NOMO-1 (cell line): ENCODE data around the gene PNMA8C.
"Not testable (repeated sequence)": the region's sequence is repeated elsewhere in the genome, so short reads cannot be mapped to it uniquely, and the experiment has no call there.

Experiments
- DNase-seq, 2 experiments: peaks; one replicate each; lab custom pipeline; 2025; ENCODE audit not compliant: unreplicated experiment in 2 of 2; lab: John Stamatoyannopoulos, UW

The PNMA8C gene

DNA sequence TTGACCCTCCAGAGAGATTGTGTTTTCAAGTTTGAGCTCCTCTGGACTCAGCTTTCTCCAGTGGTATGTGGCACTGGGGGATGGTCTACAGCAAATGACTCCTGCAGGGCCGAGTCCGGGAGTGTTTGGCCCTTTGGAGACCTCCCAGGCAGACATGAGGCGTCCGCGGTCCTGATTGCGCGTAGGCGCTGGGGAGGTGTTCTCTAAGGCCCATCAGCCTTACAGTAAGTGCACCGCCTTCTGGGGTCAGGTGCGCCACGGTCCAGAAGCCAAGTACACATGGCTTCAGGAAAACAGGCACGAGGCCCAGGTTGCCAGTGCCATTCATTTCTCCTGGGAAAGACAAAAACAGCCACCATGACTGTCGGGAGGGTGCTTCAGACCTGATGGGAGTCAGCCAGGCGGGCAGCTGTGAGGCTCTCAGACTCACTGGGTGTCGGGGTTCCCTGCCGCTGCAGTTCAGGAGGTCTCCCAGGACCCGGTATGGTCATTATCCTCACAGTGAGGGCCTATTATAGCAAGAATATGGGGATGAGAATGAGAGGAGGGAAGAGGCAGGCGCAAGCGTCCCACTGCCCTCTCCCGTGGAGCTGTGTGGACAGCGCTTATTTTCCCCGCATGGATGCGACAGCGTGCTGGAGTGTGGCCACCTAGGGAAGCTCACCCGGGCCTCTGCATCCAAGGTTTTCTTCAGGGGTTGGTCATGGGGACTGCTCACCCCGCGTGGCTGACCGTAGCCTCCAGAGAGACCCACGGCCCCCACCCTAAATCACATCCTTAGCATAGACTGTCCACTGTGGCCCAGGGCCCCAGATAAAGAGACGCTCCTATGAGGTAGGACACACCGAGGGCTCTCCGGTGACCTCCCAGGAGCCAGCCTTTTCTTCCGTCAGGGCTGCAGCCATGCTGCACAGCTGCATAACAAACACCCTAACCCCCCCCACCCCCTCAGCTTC lies 37.2 kb downstream of the PNMA8C start:
- DNase-seq = no peak

DNA sequence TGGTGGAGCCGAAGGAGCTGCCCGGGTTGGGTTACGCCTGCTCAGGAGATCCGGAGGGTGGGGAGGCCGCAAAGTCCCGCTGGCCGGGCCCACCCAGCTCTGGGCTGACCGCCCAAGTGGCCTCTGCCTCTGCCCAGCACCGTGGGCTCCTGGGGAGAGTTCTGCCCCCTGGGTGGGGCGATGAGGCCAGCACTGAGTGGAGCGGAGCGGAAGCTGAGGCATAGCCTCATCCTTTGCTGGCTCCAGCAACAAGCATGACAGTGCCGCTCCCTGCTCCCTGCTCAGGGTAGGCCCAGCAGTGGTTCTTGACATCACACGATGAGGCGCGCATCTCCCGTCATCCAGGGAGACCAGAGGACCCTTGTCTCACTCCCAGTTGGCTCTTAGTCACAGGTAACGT lies 37.9 kb downstream of the PNMA8C start:
- DNase-seq = no peak

DNA sequence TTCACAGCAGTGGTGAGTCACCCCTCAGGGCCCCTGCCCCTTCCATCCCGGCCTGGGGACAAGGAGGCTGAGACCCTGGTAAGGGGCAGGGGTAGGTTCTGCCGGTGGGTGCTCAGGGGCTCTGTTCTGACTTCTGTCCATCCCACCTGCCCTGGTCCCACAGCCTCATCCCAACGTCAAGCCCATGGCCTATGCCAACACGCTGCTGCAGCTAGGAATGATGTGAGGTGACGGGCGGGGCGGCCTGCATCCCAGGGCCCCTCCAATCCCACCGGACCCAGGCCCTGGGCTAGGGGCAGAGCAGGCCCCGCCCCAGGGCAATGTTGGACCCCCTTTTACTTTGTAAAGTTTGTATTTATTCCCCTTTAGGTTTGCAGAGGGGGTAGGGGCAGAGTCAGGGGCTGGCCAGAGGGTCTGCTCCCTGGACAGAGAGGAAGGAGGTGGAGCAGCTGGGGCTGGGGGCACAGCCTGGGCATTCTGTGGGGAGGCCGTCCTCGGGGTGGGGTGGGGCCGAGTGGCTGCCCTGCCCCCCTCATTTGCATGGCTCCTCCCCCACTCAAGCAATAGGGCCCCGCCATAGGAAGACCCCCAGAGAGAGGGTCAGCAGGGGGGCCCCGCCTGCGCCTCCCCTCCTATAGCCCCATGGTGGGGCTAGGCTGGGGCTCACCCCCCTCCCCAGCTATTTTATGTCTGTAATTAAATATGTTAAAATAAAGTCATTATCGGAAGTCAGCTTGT lies 38.4 kb downstream of the PNMA8C start:
- DNase-seq = no peak

DNA sequence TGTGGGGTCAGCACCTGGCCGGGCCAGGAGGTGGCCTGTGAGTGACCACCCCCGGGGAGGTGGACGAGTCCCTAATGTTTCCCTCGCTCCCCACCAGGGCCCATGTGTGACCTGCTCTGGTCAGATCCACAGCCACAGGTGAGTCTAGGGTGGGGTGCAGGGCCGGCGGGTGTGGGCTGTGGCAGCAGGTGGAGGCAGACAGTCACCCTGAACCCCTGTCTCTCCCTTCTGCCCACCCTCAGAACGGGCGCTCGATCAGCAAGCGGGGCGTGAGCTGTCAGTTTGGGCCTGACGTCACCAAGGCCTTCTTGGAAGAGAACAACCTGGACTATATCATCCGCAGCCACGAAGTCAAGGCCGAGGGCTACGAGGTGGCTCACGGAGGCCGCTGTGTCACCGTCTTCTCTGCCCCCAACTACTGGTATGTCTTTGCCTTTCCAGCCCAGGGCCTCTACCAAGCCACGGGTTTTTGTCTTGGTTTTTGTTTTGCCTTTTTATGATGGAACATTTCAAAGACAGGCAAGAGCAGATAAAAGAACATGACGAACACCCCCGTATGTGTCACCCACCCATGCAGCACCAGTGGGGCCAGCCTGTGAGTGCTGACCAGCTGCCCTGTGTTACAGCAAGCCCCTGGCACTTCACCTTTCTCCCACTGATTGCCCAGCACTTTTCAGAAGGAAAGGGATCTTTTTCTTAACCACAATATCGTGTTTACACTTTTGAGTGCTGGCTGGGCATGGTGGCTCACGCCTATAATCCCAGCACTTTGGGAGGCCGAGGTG lies 40.2 kb downstream of the PNMA8C start:
- DNase-seq = no peak

DNA sequence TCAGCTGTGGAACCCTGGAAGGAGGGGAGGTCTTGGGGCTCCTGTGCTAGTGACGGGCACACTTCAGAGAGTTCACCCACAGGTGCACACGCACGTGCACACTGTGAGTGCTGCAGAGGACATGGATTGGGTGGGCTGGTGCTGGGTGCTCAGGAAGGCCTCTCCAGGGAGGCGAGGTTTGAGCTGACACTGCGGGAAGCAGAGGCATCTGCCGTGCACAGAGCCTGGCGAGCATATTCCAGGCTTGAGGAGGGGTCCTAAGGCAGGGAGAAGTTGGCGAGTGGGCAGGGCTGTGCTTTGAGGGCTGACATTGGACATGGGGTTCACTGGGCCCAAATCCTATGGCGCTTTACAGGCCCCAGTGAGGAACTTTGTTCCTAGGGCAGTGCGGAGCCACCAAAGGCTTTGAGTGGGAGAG lies 41.0 kb downstream of the PNMA8C start:
- DNase-seq = no peak

DNA sequence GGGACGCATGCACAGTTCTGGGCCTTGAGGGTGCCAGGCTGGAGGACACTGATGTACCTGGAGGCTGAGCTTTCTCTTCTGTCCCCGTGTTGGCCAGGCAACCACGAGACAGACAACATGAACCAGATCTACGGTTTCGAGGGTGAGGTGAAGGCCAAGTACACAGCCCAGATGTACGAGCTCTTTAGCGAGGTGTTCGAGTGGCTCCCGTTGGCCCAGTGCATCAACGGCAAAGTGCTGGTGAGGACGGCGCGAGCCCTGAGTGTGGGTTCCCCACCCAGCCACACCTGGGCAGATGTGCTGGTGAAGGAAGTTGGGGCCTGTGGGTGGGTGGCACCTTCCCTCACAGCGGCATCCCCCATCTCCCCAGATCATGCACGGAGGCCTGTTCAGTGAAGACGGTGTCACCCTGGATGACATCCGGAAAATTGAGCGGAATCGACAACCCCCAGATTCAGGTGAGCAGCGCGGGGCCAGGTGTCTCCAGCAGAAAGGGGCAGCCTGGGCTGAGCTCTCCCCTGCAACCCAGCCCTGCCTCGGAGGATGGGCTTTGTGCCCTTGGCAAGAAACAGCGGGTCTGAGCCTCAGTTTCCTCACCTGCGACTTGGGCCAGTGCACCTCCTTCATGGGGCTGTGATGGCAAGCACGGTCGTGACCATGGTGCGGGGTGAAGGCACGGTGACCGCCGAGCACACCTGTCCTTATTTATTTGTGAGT lies 41.6 kb downstream of the PNMA8C start:
- no peak for DNase-seq

DNA sequence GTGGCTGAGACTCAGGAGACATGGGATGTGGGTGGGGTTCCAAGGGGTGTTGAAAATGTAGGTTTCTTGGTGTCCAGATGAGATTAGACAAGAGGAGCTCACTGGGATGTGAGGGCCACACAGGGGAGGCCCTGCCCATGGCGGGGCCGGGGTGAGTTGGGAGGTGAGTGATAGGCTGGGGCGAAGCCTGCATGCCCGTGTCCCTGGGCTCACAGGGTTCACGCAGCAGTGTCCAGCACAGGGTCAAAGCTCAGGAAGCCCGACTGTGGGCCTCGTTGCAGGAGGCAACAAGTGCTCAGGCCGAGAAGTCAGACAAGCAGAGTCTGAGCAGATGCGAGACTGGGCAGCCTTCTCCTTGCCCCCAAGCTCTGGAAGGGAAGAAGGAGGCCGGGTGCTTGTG lies 42.6 kb downstream of the PNMA8C start:
- DNase-seq = no peak

DNA sequence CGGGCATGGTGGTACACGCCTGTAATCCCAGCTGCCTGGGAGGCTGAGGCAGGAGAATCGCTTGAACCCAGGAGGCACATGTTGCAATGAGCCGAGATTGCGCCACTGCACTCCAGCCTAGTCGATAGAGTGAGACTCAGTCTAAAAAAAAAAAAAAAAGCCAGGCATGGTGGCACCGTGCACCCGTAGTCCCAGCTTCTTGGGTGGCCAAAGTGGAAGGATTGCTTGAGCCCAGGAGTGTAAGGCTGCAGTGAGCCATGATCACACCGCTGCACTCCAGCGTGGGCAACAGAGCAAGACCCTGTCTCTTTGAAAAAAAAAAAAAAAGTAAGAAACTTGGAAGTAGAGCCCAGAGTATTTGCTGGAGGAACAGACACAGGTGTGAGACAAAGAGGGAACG lies 43.1 kb downstream of the PNMA8C start:
- DNase-seq = no peak

DNA sequence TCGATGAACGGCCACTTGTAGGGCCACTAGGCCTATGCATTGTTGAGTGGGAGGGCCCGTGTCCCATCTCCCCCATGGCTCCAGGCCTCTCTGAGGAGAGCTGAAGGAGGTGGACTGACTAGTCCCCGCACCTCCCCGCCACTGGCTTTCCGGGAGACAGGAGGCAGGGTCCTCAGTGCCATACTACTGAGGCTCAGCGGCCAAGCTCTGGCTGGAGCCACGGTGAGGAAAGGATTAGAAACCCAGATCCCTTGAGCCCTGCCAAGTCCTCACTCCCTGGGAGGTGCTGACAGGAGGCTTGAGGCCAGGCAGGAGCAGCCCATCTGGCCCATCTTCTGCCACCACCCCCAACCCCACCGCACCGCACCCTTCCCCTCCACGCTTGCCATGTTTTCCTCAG lies 44.3 kb downstream of the PNMA8C start:
- DNase-seq = no peak

DNA sequence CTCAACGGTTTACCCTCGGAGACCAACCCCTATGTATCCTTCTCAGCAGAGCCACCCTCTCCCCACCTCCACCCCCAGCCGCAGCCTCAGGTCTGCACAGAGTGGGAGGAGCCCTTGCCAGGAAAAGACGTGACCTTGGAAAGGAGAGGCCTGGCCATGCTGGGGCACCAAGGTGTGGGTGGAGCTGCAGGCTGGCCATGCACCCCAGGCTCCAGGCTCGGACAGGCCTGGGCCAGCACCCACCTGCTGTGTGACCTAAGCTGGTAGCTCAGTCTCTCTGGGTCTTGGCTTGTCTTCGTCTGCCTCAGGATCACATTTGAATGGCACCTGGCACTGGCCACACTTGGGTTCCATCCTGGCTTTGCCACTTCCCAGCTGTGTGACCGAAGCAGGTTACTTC lies 44.9 kb downstream of the PNMA8C start:
- DNase-seq = no peak

DNA sequence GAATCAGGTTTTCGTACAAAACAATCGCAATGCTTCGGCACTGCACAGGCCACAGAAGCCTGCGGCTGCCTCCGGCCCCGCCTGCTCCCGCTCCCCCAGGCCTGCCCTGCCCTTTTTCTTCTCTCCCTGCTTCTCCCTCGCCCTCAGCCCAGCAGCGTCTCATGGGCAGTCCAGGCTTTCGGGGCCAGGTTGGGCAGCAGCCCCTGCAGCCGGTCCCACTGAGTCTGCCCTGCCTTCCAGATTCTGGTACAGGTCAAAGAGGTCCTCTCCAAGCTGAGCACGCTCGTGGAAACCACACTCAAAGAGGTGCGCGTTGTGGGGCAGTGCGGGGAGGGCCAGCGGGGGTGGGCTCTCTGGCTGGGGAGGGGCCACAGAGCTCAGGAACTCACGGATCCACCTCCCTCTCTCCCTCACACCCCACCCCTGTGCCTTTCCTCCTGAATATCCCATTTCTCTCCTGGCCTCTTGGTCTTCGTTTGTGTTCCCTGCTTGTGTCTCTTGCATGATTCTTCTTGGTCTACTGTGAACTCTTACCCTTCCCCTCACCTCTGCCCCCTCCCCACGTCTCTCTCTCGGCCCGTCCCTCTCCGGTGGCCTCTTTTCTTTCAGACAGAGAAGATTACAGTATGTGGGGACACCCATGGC lies 45.4 kb downstream of the PNMA8C start:
- no peak for DNase-seq

DNA sequence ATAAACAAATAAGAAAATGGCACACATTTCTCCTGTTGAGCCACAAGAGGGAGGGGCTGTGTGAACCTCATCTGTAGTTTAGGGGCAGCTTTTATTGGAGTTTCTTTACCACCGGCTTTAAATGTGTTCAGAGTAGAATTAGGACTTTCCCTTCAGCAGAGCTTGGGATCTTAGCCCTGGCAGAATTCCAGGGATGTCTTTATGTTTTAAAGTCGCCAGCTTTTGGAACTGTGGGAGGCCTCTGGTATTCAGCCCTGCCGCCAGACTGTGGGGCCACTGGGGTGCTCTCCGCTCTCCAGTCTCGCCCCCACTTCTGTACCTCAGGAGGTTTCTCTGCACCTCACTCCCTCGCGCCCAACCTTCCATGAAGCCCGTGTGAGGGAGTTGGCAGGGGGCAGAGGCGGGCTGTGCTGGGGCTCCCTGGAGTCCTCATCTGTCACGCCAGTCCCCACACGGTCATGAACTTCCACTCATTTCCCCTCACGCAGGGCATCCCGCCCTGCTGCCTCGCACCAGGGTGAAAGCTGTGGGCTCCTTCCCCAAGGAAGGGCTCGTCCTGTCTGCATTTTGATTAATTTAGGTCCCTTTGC lies 46.9 kb downstream of the PNMA8C start:
- no peak for DNase-seq

DNA sequence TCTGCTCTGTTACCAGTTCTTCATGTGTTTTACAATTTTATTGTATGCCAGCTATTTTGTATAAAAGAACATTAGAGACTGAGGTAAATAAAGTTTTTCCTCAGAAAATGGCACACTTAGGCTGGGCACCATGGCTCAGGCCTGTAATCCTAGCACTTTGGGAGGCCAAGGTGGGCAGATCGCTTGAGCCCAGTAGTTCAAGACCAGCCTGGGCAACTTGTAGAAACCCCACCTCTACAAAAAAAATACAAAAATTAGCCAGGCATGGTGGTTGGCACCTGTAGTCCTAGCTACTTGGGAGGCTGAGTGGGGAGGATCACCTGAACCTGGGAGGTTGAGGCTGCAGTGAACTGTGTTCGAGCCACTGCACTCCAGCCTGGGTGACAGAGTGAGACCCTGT lies 47.4 kb downstream of the PNMA8C start:
- DNase-seq = no peak

DNA sequence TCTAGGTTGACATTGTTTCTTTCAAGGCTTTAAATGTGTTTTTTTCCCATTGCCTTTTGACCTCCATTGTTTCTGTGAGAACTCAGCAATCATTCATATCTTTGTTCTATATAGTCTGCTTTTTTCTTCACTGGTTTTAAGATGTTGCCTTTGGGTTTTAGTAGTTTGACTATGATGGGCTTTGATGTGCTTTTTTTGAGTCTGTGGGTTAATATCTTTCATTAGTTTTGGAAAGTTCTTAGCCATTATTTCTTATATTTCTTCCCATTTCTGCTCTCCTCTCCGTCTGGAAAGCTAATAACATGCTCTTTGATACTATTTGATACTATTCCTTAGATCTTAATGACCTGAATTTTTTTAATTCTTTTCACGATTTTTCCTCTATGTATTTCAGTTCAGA lies 48.0 kb downstream of the PNMA8C start:
- DNase-seq = no peak

DNA sequence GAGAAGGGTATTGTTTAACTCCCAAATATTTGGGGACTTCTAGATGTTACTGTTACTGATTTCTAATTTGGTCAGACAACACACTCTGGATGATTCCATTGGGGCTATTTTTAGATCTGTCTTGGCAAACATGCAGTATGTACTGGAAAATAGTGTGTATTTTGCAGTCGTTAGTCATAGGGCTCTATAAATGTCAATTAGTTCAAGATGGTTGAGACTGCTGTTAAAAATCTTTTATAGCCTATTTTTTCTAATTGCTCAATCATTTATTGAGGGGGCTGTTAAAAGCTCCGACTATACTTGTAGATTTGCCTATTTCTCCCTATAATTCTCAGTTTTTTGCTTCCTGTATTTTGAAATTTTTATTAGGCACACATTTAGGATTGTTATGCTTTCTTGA lies 50.5 kb downstream of the PNMA8C start:
- no peak for DNase-seq

DNA sequence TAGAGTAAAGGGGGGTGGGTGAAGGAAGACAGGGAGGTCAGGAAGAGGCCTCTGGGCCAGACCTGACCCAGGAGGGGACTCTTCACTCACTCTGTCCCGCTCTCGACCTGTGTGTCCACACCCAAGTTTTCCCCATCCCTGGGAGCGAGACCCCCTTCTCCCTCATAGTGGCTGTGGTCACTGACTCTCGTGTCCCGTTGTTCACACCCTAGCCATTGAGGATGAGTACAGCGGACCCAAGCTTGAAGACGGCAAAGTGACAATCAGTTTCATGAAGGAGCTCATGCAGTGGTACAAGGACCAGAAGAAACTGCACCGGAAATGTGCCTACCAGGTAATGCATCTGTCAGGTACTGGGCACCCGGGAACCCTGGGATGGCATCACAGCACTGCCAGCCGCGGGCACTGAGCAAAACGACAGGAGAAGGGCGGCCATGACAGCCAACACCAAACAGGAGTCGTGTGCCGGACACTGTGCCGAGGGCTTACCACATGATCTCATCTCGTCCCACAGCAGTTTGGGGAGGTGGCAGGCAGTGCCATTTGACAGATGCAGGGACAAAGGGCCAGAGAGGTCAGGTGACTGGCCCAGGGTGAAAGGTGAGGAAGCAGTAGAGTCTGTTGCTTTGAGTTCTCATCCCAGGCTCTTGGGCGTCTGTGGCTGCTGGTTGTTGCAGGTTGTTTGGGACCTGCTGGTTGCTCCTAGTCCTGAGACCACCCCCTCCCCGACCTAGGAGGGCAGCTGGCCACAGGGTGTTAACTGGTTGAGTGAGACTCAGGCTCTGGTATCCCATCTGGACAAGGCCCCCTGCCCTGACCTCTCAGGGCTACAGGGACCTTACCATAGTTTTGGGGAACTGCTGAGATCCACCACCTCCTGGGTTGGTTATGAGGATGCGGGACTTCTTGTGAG lies 52.2 kb downstream of the PNMA8C start:
- DNase-seq = no peak

DNA sequence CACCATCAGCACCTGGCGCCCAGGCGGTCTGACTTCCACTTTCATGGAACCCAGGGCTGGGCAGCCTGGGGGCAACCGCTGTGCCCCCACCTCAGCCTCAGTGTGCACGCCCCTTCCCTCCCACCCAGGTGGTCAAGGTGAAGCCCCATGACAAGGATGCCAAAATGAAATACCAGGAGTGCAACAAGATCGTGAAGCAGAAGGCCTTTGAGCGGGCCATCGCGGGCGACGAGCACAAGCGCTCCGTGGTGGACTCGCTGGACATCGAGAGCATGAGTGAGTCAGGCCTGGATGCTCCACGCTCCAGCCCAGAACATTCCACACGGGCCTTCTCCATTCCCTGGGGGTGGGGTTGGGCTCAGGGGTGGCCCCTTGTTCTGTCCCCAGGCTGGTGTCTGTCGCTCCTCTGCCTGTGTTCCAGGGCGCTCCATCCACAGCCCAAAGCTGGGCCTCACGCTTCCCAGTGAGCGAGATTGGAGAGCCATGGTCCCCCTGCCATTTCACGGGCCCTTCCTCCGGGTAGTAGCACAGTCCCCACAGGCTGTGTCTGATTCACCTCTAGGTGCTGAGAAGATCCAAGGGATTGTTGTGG lies 53.2 kb downstream of the PNMA8C start:
- not testable (repeated sequence) for DNase-seq
